Natural killer cell (primary cell): Measurements from ENCODE around the gene CYP26A1. TPM values are rescaled to one million over a fixed set of nuclear protein-coding genes. Genes with fewer than 3 reads are reported as not detected.

Experiments
- ATAC-seq, 3 donors: fragments of 150-1000 bp in 2 of 3; fragments of 200-7000 bp in 1 of 3; cut with Tn5 transposase; 1 replicate in 1 of 3; 2 replicates in 2 of 3; pipeline ENCODE4 v1.10.0; 2021; ENCODE audit warnings: mild to moderate bottlenecking in 2 of 3, moderate library complexity in 2 of 3
- DNase-seq, 2 donors: peaks; one replicate each; pipeline versions ENCODE4 v3.0.0 to v3.0.0-alpha.2; 2013 to 2021; ENCODE audit warnings: mixed read lengths in 1 of 2
- H3K27ac ChIP-seq: one replicate; pipeline ENCODE4 v1.5.1; 2013; ENCODE audit warnings: mild to moderate bottlenecking, low read length
- H3K27me3 ChIP-seq: one replicate; pipeline ENCODE4 v1.6.1; 2013; ENCODE audit warnings: low read length; ENCODE audit not compliant: control insufficient read depth, insufficient read depth
- H3K36me3 ChIP-seq: one replicate; pipeline ENCODE4 v1.6.1; 2013; ENCODE audit warnings: low read length; ENCODE audit not compliant: control insufficient read depth, insufficient read depth
- H3K4me1 ChIP-seq: one replicate; pipeline ENCODE4 v1.6.1; 2013; ENCODE audit warnings: low read length; ENCODE audit not compliant: control insufficient read depth, insufficient read depth
- H3K4me3 ChIP-seq: one replicate; pipeline ENCODE4 v1.5.1; 2013; ENCODE audit warnings: low read length
- H3K9me3 ChIP-seq: one replicate; pipeline ENCODE4 v1.6.1; 2013; ENCODE audit warnings: low read length; ENCODE audit not compliant: control insufficient read depth, insufficient read depth
- H3K27ac Mint-ChIP-seq, 2 donors: one replicate each; pipeline ENCODE4 v1.8.0; 2022; ENCODE audit warnings: mild to moderate bottlenecking in 2 of 2, mixed read lengths in 2 of 2, moderate library complexity in 1 of 2
- H3K27me3 Mint-ChIP-seq, 2 donors: one replicate each; pipeline ENCODE4 v1.8.0; 2022; ENCODE audit warnings: low read depth in 2 of 2, mixed read lengths in 2 of 2
- H3K36me3 Mint-ChIP-seq: one replicate; pipeline ENCODE4 v1.8.0; 2022; ENCODE audit warnings: mixed read lengths
- H3K4me1 Mint-ChIP-seq, 2 donors: one replicate each; pipeline ENCODE4 v1.8.0; 2022; ENCODE audit warnings: mixed read lengths in 2 of 2
- H3K4me3 Mint-ChIP-seq: one replicate; pipeline ENCODE4 v1.8.0; 2022; ENCODE audit warnings: mild to moderate bottlenecking, moderate library complexity, mixed read lengths
- H3K9me3 Mint-ChIP-seq, 2 donors: one replicate each; pipeline ENCODE4 v1.8.0; 2022; ENCODE audit warnings: mixed read lengths in 2 of 2
- WGBS: methylation state at CpG from one replicate; pipeline ENCODE4 v1.1.7; 2013; ENCODE audit warnings: missing lambda C conversion rate; ENCODE audit not compliant: insufficient coverage; 5-methylcytosine and 5-hydroxymethylcytosine counted together
- intact Hi-C: fragments of 100-400 bp; cut with micrococcal nuclease; formaldehyde crosslinking; loops from one replicate; pipeline ENCODE4 v1.14.2; 2022
- total RNA-seq, 4 donors: library from RNA; stranded (reverse); fragments of 120-200 nt in 1 of 4; gene quantifications; one replicate each; pipeline versions ENCODE4 v1.2.3 to v1.2.4, GENCODE V29; 2013 to 2022
- TF ChIP-seq, protein P1 (sequence below): fragments of 200-600 bp; IDR thresholded peaks from one replicate; pipeline ENCODE4 v1.8.0; 2022; ENCODE audit warnings: antibody characterized with exemption

Gene CYP26A1
- total RNA-seq, 3 donors from 2014 or later (not counting 1 experiment from before 2014, with no cell fraction given), result not detected

DNA sequence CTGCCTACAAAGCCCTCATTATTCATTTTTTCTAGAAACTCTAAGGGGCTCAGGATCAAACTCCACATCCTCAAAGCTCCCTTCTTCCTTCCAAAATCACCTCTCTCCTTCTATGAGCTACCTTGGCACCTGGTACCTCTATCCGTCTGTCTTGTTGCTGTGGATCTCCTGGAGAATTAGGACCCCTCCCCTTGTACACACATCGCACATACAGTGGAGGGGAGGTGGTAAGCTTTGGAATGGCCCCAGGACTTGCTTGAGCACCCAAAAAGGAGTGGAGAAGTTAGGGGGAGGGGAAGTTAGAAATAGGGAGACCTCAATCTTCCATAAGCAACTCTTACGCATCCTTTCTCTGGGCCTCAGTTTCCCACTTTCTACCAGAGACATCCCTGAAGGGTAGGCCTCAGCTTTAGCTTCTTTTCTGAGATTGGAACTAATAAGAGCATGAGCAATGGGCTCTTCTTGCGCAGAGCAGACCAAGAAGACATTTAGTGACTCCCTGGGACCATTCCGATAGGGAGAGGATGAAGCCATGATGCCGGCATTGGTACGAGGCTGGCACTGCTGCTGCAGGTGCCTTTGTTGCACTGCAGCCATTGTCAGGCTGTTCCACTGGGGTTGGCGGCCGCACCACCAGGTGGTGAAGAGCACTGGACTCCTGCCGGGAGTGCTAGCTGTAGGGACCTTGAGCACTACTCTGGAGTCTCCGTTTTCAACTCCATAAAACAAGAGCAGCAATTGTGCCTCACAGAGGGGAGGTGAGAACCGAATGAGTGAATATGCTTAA is 8.6 kb upstream of the CYP26A1 start:
- Mint-ChIP-seq H3K4me3 (peak overlapping the region; percentile 14), H3K27me3 (peaks cover 39 to 61% of the 10 kb centered on the region in 2 donors), H3K4me1 (peaks cover 13 to 14% of the 10 kb centered on the region in 2 donors), H3K9me3 (no peaks in the 10 kb centered on the region), H3K27ac (no peak overlapping the region), H3K36me3 (no peaks in the 10 kb centered on the region)
- 82% methylated on average over 11 of the region's 12 CpGs for WGBS
- ATAC-seq, result no peak
- TF ChIP-seq, protein P1, sequence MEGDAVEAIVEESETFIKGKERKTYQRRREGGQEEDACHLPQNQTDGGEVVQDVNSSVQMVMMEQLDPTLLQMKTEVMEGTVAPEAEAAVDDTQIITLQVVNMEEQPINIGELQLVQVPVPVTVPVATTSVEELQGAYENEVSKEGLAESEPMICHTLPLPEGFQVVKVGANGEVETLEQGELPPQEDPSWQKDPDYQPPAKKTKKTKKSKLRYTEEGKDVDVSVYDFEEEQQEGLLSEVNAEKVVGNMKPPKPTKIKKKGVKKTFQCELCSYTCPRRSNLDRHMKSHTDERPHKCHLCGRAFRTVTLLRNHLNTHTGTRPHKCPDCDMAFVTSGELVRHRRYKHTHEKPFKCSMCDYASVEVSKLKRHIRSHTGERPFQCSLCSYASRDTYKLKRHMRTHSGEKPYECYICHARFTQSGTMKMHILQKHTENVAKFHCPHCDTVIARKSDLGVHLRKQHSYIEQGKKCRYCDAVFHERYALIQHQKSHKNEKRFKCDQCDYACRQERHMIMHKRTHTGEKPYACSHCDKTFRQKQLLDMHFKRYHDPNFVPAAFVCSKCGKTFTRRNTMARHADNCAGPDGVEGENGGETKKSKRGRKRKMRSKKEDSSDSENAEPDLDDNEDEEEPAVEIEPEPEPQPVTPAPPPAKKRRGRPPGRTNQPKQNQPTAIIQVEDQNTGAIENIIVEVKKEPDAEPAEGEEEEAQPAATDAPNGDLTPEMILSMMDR, result no peak
- Histone ChIP-seq H3K27ac (no peak overlapping the region), H3K27me3 (peaks cover 12% of the 10 kb centered on the region), H3K4me1 (peaks cover 19% of the 10 kb centered on the region), H3K9me3 (no peaks in the 10 kb centered on the region), H3K4me3 (no peak overlapping the region), H3K36me3 (no peaks in the 10 kb centered on the region)
- intact Hi-C loops, result no loop called here
- no peak for DNase-seq

GRCh38 chr10:93065675-93066543 is 7.8 kb upstream of the CYP26A1 start:
- 7% methylated on average over 81 of the region's 81 CpGs for WGBS
- intact Hi-C loops, result no loop called here

GRCh38 chr10:93066544-93066913 is 7.2 kb upstream of the CYP26A1 start:
- Mint-ChIP-seq H3K27me3 (peaks cover 46 to 73% of the 10 kb centered on the region in 2 donors), H3K27ac (no peak overlapping the region), H3K36me3 (no peaks in the 10 kb centered on the region), H3K9me3 (no peaks in the 10 kb centered on the region), H3K4me1 (peaks cover 11% of the 10 kb centered on the region in 2 donors), H3K4me3 (no peak overlapping the region)
- TF ChIP-seq, protein P1, result no peak
- no peak overlapping the region for H3K27ac ChIP-seq
- no peaks in the 10 kb centered on the region for H3K36me3 ChIP-seq
- DNase-seq (no peak), ATAC-seq (no peak)
- peaks cover 18% of the 10 kb centered on the region for H3K27me3 ChIP-seq
- no peaks in the 10 kb centered on the region for H3K9me3 ChIP-seq
- no peak overlapping the region for H3K4me3 ChIP-seq
- 33% methylated on average over 10 of the region's 11 CpGs for WGBS
- intact Hi-C loops, result no loop called here
- H3K4me1 ChIP-seq, result peaks cover 12% of the 10 kb centered on the region

More at GRCh38 chr10:93065675-93066543, 7.8 kb upstream of the CYP26A1 start:
- peaks cover 15% of the 10 kb centered on the region for H3K27me3 ChIP-seq
- ATAC-seq (no peak), DNase-seq (no peak)
- peaks cover 16% of the 10 kb centered on the region for H3K4me1 ChIP-seq
- TF ChIP-seq, protein P1, result no peak
- H3K27ac ChIP-seq, result no peak overlapping the region
- H3K36me3 Mint-ChIP-seq, result no peaks in the 10 kb centered on the region
- no peak overlapping the region for H3K4me3 Mint-ChIP-seq
- no peaks in the 10 kb centered on the region for H3K9me3 ChIP-seq
- no peaks in the 10 kb centered on the region for H3K9me3 Mint-ChIP-seq
- no peak overlapping the region for H3K4me3 ChIP-seq
- H3K4me1 Mint-ChIP-seq, result peaks cover 13 to 14% of the 10 kb centered on the region in 2 donors
- H3K27me3 Mint-ChIP-seq, result peaks cover 44 to 69% of the 10 kb centered on the region in 2 donors
- no peaks in the 10 kb centered on the region for H3K36me3 ChIP-seq
- H3K27ac Mint-ChIP-seq, result no peak overlapping the region
